Keratinocyte (primary cell): ENCODE results near the gene NBPF9.
"Not testable (repeated sequence)": the region's sequence is repeated elsewhere in the genome, so short reads cannot be mapped to it uniquely, and the experiment has no call there.

Experiments
- EZH2 ChIP-seq: IDR thresholded peaks from one replicate; pipeline ENCODE4 v1.6.1; 2012; ENCODE audit warnings: inconsistent platforms, mild to moderate bottlenecking, low read length, moderate library complexity
- TF ChIP-seq, protein P1 (sequence below), 3 experiments: IDR thresholded peaks in 1 of 3; conservative IDR thresholded peaks in 1 of 3; optimal IDR thresholded peaks in 1 of 3; 2 replicates in 2 of 3; 3 replicates in 1 of 3; pipeline versions ENCODE3 to v1.5.1; 2011; ENCODE audit warnings: low read length in 3 of 3, mild to moderate bottlenecking in 3 of 3, moderate library complexity in 2 of 3, control low read depth in 1 of 3, inconsistent platforms in 1 of 3; ENCODE audit not compliant: insufficient read depth in 2 of 3; ENCODE audit errors: extremely low read depth in 1 of 3

- TF ChIP-seq, protein P1, sequence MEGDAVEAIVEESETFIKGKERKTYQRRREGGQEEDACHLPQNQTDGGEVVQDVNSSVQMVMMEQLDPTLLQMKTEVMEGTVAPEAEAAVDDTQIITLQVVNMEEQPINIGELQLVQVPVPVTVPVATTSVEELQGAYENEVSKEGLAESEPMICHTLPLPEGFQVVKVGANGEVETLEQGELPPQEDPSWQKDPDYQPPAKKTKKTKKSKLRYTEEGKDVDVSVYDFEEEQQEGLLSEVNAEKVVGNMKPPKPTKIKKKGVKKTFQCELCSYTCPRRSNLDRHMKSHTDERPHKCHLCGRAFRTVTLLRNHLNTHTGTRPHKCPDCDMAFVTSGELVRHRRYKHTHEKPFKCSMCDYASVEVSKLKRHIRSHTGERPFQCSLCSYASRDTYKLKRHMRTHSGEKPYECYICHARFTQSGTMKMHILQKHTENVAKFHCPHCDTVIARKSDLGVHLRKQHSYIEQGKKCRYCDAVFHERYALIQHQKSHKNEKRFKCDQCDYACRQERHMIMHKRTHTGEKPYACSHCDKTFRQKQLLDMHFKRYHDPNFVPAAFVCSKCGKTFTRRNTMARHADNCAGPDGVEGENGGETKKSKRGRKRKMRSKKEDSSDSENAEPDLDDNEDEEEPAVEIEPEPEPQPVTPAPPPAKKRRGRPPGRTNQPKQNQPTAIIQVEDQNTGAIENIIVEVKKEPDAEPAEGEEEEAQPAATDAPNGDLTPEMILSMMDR (optimal IDR thresholded peaks at IDR 0.05 in 1 of 3, IDR thresholded peaks at IDR 0.05 in 1 of 3, conservative IDR thresholded peaks at IDR 0.05 in 1 of 3; ENCODE audit: extremely low read depth in 1 of 3, insufficient read depth in 2 of 3, low read length in 3 of 3), result not testable (repeated sequence)
- not testable (repeated sequence) for TF ChIP-seq EZH2
Measured at GRCh38 chr1:149013513-149013912, 89.8 kb downstream of the NBPF9 start.
